HT-29 (cell line): ENCODE results near the gene ERLIN1. TPM values are rescaled to one million over a fixed set of nuclear protein-coding genes. Genes with fewer than 3 reads are reported as not detected.
"Not testable (repeated sequence)": the region's sequence is repeated elsewhere in the genome, so short reads cannot be mapped to it uniquely, and the experiment has no call there.

Source experiments
- DNase-seq: peaks from one replicate; pipeline ENCODE4 v3.0.0-alpha.2; 2015; ENCODE audit warnings: low spot score
- total RNA-seq: library from RNA; depleted of rRNA; stranded (reverse); fragments of >200 nt; shearing (Covaris generic); gene quantifications from 2 replicates; pipeline ENCODE4 v1.2.3, GENCODE V29; 2014

Gene ERLIN1
- total RNA-seq, 1 experiment from 2014 or later = 12.5 TPM

DNA sequence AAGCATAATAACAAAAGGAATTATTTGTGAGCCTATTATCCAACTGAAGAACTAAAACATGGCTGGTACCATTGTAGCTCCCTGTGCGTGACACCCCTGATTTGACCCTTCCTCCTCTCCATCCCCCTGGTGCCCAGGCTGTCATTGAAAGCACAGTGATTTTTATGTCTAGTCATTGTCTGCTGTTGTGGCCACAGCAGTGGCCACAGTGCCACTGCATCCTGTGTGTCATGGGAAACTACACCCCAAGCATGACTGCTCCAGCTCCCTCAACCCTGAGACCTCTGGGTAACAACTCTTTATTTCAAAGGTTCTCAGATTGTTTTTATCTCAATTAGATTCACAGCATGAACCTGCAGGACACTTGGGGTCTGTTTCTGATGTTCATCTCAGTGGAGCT lies 52.0 kb downstream of the ERLIN1 start:
- no peak for DNase-seq

GRCh38 chr10:100132427-100132826 lies 53.4 kb downstream of the ERLIN1 start:
- DNase-seq = no peak

DNA sequence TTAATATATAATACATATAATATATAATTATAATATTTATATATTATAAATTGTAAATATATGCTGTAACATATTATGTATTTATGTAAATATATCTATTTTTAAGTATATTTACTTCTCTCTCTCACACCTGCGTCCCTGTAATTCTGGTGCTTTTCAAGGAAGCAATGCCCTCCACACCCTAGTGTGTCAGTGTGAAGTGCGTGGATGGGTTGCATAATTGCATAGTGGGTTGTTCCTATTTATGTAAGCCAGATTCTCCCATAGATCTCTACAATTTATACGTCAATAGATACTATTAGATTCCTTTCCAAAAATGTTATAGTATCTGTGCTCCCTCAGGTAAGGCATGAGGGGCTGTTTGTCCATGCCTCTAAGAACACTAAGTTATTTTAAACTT lies 54.3 kb downstream of the ERLIN1 start:
- no peak for DNase-seq

- DNase-seq = no peak
Observed at GRCh38 chr10:100130831-100131230, 55.0 kb downstream of the ERLIN1 start.

GRCh38 chr10:100129424-100129823 lies 56.4 kb downstream of the ERLIN1 start:
- no peak for DNase-seq

- no peak for DNase-seq
Observed at GRCh38 chr10:100128951-100129350, 56.9 kb downstream of the ERLIN1 start.

- not testable (repeated sequence) for DNase-seq
Observed at GRCh38 chr10:100125335-100125734, 60.5 kb downstream of the ERLIN1 start.

GRCh38 chr10:100124097-100124496 lies 61.7 kb downstream of the ERLIN1 start:
- DNase-seq = no peak

DNA sequence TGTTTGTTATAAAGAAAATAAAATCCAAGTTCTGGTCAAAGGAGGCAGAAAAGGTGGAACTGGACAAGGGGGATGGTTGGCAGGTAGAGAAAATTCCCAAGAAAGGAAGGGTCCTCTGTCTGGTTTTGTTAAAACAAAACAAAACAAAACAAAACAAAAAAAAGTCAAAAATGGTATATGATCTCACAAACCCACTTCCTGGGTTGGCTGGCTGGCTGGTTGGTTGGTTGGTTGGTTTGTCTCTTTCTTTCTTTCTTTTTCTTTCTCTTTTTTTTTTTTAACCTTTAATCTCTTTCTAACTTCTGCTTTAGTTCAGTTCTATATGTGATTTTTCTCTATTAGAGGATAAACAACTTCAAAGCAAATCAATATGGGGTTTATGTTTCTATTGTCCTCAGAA lies 63.0 kb downstream of the ERLIN1 start:
- DNase-seq = no peak

DNA sequence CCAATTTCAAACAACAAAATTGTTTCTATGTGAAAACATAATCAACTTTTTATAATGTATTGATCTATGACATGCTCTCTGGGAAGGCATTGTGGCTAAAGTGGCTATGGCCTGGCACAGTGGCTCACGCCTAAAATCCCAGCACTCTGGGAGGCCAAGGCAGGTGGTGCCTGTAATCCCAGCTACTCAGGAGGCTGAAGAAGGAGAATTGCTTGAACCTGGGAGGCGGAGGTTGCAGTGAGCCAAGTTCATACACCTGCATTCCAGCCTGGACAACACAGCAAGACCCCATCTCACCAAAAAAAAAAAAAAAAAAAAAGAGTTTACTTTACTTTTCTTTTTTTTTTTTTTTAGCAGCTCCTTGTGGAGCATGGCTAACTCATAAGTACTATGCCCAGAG lies 65.3 kb downstream of the ERLIN1 start:
- DNase-seq = no peak

GRCh38 chr10:100119726-100120125 lies 66.1 kb downstream of the ERLIN1 start:
- no peak for DNase-seq

- DNase-seq = no peak
Observed at GRCh38 chr10:100114976-100115770, 70.7 kb downstream of the ERLIN1 start.

DNA sequence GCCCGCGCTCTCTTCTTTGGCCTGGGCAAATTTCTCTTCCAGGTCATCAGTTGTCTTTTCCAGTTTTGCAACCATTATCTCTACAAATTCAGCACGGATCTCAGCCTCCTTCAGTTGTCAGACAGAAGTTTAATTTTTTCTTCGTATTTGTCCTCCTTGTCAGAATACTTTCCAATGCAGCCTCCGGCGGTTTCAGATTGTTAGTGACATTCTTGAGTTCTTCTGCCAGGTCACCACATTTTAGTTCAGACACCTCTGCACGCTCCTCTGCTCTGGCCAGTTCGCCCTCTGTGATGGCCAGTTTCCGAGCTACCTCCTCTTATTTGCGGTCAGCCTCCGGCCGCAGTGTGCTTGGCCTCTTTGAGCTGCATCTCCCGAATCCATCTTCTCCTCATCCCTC lies 71.4 kb downstream of the ERLIN1 start:
- DNase-seq = no peak

- peak; percentile 6 for DNase-seq
Observed at GRCh38 chr10:100109670-100110069, 76.2 kb downstream of the ERLIN1 start.

DNA sequence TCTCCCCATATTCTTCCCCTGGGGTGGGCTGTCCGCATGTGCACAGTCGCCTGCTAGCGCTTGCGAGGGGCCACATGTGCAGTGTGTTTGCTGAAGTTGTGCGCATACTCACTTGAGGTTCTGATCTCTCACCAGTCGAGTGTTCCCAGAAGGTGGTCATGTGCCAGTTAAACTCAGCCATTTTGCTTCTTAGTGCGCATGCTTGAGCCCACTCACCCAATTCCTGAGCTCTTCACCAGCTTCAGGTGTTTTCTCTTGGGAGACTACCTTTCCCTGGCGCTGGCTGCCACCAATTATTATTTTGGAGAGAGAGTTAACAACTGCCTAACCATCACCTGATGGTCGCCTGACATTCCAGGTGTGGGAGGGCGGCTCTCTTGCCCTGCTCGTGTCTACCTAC lies 79.0 kb downstream of the ERLIN1 start:
- DNase-seq = no peak

GRCh38 chr10:100104300-100104699 lies 81.5 kb downstream of the ERLIN1 start:
- no peak for DNase-seq

DNA sequence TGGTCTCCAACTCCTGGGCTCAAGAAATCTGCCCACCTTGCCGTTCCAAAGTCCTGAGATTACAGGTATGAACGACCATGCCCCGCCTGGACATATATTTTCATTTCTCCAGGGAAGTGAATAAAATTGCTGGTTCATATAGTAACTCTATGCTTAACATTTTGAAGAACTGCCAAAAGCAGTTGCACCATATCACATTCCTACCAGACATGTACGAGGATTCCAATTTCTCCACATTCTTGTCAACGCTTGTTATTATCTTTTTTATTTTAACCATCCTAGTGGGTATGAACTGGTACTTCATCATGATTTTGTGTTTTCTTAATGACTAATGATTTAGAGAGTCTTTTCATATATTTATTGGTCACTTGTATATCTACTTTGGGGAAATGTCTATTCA lies 82.2 kb downstream of the ERLIN1 start:
- no peak for DNase-seq

- DNase-seq = no peak
Observed at GRCh38 chr10:100101192-100102076, 84.4 kb downstream of the ERLIN1 start.

GRCh38 chr10:100100651-100101184 lies 85.1 kb downstream of the ERLIN1 start:
- DNase-seq = peak; percentile 11
